ENCODE results near the gene SOD1. TPM values are rescaled to one million over a fixed set of nuclear protein-coding genes. Genes with fewer than 3 reads are reported as not detected.
A peak's percentile ranks its signal among the peaks of the same experiment; 100 is the strongest.

Gene SOD1
- total and polyA plus RNA-seq, 10 of the 15 experiments (the other 5 are each of a cell fraction or from before 2014, with no cell fraction given): 171 to 710 (median 313) TPM

DNA sequence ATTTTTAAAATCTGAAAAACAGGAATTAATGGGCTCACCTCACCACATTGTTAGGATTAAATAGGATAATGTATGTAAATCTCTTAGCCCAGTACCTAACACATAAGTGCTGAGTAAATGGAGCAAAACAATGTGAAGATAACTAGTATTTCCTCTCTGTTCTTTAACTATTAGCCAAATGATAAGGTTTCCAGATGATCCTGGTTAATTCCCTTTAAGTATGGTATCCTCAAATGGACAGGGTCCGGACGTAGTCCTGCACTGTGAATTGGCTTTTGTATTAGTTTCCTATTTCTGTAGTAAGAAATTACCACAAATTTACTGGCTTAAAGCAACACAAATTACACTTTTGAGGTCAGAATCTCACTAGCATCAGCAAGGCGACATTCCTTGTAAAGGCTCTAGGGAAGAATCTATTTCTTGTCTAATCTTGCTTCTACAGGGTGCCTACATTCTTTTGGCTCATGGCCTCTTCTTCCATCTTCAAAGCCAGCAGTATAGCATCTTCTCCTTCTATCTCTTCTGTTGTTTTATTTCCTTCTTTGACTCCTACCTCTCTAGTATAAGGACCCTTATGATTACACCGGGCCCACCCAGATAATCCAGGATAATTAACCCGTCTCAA is 55.4 kb downstream of the SOD1 start:
- POLR2A ChIA-PET: no interaction called here
- CTCF ChIA-PET: interaction anchor here (1.1 kb wide), 1 partner anchor 12 kb away, joined by 3 read pairs; no protein-coding TSS in a partner anchor
- RAD21 ChIA-PET (ENCODE audit: unreplicated experiment): no interaction called here
- no peak overlapping the region for H3K27ac ChIP-seq (ENCODE audit: control insufficient read depth, insufficient read depth)
- no peaks in the 10 kb centered on the region for H3K9me3 ChIP-seq (replicated peaks; ENCODE audit: control insufficient read depth, insufficient read depth, low read length)
- TF ChIP-seq, protein P1, sequence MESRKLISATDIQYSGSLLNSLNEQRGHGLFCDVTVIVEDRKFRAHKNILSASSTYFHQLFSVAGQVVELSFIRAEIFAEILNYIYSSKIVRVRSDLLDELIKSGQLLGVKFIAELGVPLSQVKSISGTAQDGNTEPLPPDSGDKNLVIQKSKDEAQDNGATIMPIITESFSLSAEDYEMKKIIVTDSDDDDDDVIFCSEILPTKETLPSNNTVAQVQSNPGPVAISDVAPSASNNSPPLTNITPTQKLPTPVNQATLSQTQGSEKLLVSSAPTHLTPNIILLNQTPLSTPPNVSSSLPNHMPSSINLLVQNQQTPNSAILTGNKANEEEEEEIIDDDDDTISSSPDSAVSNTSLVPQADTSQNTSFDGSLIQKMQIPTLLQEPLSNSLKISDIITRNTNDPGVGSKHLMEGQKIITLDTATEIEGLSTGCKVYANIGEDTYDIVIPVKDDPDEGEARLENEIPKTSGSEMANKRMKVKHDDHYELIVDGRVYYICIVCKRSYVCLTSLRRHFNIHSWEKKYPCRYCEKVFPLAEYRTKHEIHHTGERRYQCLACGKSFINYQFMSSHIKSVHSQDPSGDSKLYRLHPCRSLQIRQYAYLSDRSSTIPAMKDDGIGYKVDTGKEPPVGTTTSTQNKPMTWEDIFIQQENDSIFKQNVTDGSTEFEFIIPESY (IDR thresholded peaks at IDR 0.05): no peak
- TF ChIP-seq HDGF (IDR thresholded peaks at IDR 0.05): no peak
- TF ChIP-seq SP1 (IDR thresholded peaks at IDR 0.05; ENCODE audit: low read depth, low read length): no peak
- TF ChIP-seq, protein P2, sequence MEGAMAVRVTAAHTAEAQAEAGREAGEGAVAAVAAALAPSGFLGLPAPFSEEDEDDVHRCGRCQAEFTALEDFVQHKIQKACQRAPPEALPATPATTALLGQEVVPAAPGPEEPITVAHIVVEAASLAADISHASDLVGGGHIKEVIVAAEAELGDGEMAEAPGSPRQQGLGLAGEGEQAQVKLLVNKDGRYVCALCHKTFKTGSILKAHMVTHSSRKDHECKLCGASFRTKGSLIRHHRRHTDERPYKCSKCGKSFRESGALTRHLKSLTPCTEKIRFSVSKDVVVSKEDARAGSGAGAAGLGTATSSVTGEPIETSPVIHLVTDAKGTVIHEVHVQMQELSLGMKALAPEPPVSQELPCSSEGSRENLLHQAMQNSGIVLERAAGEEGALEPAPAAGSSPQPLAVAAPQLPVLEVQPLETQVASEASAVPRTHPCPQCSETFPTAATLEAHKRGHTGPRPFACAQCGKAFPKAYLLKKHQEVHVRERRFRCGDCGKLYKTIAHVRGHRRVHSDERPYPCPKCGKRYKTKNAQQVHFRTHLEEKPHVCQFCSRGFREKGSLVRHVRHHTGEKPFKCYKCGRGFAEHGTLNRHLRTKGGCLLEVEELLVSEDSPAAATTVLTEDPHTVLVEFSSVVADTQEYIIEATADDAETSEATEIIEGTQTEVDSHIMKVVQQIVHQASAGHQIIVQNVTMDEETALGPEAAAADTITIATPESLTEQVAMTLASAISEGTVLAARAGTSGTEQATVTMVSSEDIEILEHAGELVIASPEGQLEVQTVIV (IDR thresholded peaks at IDR 0.05; ENCODE audit: borderline replicate concordance, partially characterized antibody): no peak
- TF ChIP-seq CHD2 (IDR thresholded peaks at IDR 0.05; ENCODE audit: borderline replicate concordance, low read depth, low read length): no peak
- no peak for TF ChIP-seq PAX8 (IDR thresholded peaks at IDR 0.05)
- no peak for TF ChIP-seq CREB1 (IDR thresholded peaks at IDR 0.05; ENCODE audit: low read depth)
- in situ Hi-C loops (cut with MboI): no loop called here
- intact Hi-C loops (cut with micrococcal nuclease; ENCODE audit: unreplicated experiment): no loop called here
- DNase-seq (ENCODE audit: low read depth, low spot score) (no peak), ATAC-seq (peak; percentile 14), FAIRE-seq (peak; percentile 18)
- H3K4me3 ChIP-seq: no peak overlapping the region
- H3K4me2 ChIP-seq (ENCODE audit: control insufficient read depth, insufficient read depth): peak overlapping the region; percentile 23; the same call in 1 of the 2 replicates
- H3K79me2 ChIP-seq (ENCODE audit: control insufficient read depth, insufficient read depth, low read length): peaks cover 83% of the 10 kb centered on the region
- BruUV-seq (replicated peaks): TSS peak; percentile 14
- H3K27me3 ChIP-seq (replicated peaks in 1 of 2; ENCODE audit: control insufficient read depth in 2 of 2, insufficient read depth in 2 of 2, low read length in 1 of 2): no peaks in the 10 kb centered on the region
- no peak overlapping the region for H2AFZ ChIP-seq (ENCODE audit: control insufficient read depth, low read depth, low read length)
- H4K20me1 ChIP-seq (ENCODE audit: control insufficient read depth, insufficient read depth): no peaks in the 10 kb centered on the region; the same call in 1 of the 2 replicates
- WGBS (ENCODE audit: insufficient coverage, insufficient replicate concordance, low lambda C conversion rate, missing lambda C conversion rate): 99% methylated on average over 5 of the region's 5 CpGs
- H3K36me3 ChIP-seq (ENCODE audit: control insufficient read depth in 2 of 2, insufficient read depth in 2 of 2, low read length in 1 of 2): no peaks in the 10 kb centered on the region
- no peak overlapping the region for H3K9ac ChIP-seq (ENCODE audit: control insufficient read depth, insufficient read depth, low read length)
- SMC1A ChIA-PET (ENCODE audit: uncharacterized antibody, unreplicated experiment): no interaction called here
- peaks cover 8% of the 10 kb centered on the region for H3K4me1 ChIP-seq (ENCODE audit: control insufficient read depth, insufficient read depth, low read length)

Data from GM12878 (cell line).